NCI-H146 treated with DMSO at 0.1 percent for 48 hours (cell line): ENCODE data around the gene KRT6C.
"Not testable (repeated sequence)": the region's sequence is repeated elsewhere in the genome, so short reads cannot be mapped to it uniquely, and the experiment has no call there.

ENCODE experiments used
- DNase-seq: peaks from one replicate; lab custom pipeline; 2025; ENCODE audit not compliant: unreplicated experiment; lab: John Stamatoyannopoulos, UW

KRT6C gene

DNA sequence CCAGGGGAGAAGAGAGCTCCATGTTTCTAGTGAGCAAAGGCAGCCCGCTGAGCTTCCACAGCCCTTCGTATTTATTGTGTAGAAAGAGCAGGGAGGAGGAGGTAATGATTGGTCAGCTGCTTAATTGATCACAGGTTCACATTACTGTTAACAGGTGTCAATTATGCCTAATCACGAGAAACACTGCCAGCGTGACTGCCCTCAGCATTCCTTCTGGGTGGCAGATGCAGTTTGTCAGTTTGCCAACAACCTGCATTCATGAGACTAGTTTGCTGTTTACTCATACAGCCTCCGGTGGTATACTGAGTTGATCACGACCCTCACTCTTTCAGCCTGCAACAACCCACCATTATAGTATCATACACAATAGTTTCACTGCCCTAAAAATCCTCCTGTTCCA lies 27.0 kb upstream of the KRT6C start:
- DNase-seq = not testable (repeated sequence)

DNA sequence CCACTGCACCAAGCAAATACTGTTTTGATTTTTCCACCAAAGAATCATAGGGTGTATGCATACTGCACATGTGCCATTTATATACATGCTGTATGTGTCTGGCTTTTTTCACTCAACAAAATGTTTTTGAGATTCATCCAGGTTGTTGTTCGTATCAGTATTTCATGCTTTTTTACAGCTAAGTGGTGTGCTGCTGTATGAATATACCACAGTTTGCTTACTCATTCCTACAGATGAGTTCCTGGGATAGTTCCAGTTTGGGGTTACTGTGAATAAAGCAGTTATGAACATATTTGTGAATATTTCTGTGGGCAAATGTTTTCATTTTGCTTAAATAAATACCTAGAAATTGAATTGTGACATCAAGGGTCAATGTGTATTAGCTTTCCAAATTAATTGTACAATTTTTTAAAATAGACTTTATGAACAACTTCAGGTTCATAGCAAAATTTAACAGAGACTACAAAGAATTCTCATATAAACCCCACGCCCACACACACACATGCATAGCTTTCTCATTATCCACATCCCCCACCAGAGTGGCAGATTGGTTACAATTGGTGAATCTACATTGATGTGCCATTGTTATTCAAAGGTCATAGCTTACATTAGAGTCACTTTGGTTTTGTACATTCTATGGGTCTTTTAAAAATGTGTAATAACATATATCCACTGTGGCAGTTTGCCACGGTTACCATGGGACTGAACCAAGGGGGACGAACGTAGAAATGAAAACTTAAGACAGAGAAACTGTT lies 26.4 kb upstream of the KRT6C start:
- DNase-seq = no peak

DNA sequence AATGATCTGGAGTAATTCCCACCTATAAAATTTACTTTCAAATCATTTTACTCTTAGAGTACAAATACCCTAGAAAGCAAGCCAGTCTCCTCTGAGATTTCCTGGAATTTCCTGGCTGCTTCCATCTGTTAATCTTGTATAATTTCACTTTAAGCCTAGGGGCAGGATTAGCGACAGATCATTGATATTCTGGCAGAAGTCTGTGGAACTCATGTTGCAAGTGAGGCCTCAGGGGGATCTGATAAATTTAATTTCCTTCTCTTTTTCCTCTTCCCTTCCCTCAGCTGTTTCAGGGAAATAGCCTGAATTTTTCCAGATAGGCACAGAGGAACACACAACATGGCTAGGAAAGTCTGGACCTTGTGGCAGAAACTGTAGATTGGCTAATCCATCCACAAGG lies 25.3 kb upstream of the KRT6C start:
- no peak for DNase-seq

DNA sequence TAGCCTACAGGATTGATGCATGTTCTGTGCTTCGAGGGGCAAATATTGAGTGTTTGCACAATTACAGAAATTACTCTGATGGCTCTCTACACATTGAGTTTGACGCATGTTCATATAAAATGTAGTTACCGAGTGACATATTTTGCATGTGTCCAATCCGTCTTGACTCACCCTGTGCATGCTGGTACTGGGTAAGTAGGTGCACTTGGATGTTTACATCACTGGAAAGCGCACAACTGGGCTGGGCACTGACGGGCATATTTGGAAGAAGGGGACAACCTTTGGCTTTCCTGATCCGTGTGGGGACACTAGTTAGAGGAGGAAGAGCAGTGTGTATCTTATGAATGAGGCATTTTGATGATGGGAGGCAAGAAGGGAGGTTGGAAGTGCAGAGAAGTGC lies 24.4 kb upstream of the KRT6C start:
- DNase-seq = no peak

DNA sequence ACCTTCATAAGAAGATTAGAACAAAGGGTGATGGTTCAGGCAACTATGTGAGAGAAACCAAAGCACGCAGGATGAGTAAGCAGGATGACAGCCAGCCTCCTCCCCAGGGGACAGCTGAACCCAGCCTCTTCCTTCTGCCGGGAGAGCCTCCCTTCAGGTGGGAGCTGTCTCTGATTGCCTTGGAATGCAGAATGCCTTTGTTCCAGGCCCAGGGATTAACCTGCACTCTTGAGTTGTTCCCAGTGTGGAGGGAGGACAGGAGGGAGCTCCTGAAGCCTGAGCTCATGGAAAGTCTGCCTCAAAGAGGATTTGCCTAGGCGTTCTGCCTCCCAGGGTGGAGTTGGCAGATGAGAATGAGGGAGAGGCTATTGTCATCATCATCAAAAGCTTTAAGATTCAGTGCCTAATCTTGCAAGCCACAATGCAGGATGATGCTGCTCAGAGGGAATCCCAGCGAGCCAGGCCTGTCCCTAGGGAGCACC lies 23.0 kb upstream of the KRT6C start:
- DNase-seq = peak; percentile 40

DNA sequence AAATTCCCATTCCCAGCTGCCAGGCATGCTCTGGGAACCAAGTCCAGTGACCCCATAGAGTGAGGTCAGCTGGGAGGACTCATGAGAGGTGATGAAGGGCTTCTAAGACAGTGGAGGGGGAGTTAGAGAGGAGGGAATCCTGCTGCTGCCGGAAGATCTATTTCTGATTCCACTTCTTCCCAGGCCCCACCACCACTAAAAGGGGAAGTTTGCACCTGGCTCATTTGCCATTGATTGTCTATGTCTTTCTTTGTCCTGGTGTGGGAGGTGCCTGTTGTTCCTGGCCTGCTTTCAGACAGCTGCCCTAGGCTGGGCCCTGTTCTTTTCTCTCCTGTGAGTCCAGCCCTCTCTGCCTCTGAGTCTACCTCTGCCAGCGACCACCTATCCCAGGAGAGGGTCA lies 22.4 kb upstream of the KRT6C start:
- DNase-seq = peak; percentile 84

DNA sequence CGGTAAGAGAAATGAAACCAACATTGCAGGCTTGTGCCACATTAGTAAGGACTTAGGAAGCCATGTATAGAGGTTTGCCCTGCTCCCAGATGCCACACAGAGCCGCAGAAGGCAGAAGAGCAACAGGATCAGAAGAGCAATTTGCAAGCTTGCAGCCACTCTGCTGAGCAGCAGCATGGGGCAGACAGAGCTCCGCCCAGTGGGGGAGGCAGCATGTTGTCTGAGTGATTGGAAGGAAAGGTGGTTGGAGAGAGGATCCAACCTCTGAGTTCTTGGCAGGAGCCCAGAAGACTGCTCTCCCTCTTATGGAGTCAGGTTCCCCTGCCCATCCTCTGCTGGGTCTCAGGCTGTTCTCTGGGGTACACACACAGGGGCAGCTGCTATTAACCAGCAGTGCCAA lies 21.8 kb upstream of the KRT6C start:
- DNase-seq = peak; percentile 49

DNA sequence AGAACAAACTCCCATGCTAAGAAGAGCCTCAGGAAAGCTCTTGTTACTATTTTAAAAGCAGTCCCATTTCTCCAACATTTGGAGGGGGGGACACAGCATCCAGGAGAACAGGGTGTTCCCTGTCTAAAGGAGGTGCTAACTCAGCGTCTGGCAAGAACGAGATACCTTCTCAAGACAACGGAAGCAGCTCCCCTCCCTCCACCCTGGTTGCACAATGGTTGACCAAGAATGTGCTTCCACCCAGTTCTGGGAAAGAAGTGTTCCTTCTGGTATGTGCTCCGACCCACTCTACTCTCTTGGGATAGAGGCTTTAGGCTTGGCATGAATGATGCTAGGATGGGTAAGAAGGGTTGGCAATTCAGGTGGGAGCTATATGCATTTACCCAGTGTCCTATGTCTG lies 20.9 kb upstream of the KRT6C start:
- no peak for DNase-seq

DNA sequence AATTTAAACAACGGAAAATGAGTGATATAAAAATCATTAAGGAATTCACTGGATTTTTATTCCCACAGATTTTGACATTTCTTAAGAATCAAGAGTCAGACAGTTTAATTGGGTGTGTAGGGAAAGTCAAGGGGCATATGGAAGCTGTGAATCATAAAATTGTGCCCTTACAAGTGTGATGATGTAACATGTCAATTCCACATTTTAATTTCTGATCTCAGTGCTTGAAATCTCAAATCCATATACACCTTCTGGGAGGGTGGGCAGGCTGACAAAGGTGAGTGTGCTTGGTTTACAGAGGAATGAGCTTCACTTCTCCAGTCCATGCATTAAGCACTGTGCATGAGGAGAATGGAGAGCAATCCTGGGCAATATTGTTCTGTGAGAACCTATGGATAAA lies 20.5 kb upstream of the KRT6C start:
- no peak for DNase-seq

DNA sequence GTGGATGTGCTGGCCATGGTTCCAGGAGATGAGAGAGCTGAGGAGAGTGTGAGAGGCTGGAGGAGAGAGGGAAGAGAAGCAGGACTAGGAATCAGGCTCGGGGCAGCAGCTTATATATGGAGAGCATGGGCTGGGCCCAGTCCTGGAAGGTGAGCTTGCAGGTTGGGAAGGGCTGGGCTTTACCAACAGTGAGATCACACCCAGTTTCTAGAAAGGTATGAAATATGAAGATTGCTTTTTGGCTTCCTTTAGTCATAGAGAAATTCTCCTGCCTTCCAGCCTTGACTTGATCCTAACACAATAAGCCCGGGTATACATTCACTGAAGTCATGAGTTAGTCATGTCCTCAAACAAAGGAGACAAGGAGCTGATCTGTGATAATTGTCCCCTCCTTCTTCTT lies 19.6 kb upstream of the KRT6C start, which contains the start of gene KRT6A:
TSS of gene KRT6A (minus strand) at position 86 of the 400 bp plus-strand sequence. CDS start at position 17, 69 bp downstream.
- no peak for DNase-seq

DNA sequence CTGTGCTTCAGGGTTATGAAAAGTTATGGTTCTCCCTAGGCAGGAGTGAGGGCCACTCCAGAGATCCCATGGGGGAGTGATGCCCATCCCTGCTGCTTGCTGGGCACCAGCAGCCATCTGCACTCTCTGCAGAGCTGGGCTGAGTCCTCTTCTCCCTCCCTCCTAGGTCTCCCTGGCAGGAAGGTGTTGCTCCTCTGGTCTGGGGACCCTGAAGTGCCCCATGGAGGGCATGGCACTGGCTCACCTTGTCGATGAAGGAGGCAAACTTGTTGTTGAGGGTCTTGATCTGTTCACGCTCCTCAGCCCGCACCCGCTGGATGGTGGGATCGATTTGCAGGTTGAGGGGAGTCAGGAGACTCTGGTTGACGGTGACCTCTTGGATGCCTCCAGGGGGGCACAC lies 18.8 kb upstream of the KRT6C start:
- not testable (repeated sequence) for DNase-seq

DNA sequence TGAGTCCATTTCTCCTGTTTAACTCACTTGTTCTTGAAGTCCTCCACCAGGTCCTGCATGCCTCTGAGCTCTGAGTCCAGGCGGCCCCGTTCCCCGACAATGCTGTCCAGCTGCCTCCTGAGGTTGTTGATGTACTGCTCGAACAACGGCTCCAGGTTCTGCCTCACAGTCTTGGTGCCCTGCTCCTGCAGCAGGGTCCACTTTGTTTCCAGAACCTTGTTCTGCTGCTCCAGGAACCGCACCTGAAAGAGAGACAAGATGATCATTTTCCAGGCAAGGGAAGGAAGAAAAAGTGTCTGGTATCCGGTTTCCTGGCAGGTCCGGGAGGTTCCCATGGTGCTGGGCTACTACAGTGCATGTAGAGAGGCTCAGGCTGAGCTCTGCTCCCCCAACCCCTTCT lies 17.9 kb upstream of the KRT6C start:
- not testable (repeated sequence) for DNase-seq

DNA sequence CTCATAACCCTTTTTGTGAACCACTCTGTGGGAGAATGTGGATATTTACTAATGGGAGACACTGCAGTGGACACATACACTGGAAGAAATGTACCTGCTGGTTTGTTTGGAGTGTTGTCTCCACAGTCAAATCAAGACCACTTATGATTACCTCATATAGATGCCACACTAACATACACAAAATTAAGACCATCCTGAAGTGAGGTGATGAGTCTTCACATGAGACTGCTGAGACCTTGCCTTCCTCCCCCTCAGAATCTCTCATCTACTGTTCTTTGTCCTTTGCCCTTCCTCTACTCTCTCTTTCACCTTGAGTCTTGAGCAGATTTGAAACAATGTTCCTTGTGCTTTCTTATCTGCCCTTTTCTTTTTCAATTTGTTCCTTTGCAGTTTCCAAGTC lies 15.1 kb upstream of the KRT6C start:
- DNase-seq = no peak

DNA sequence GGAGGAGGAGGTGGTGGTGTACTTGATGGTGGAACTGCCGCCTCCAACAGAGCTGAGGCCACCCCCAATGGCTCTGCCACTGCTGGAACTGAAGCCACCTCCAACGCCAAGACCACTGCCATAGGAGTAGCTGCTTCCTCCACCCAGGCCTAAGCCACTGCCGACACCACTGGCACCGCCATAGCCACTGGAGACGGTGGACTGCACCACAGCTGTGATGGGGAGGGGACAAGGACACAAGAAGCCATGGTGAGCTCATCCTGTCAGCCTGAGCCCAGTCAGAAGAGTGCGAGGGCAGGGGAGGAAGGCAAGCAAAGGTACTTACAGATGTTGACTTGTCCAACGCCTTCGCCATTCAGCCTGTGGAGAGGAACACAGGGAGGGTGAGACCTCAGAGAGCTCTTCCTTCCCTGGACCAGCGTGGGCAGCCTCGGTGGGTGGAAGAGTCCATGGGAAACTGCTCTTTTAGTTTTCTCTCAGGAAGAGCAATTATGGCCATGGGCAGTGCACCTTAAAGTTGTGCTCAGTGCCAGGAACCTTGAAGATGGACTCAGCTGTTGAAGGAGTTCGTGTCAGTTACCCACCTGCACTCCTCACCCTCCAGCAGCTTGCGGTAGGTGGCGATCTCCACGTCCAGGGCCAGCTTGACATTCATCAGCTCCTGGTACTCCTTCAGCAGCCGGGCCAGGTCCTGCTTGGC lies 14.3 kb upstream of the KRT6C start:
- not testable (repeated sequence) for DNase-seq

DNA sequence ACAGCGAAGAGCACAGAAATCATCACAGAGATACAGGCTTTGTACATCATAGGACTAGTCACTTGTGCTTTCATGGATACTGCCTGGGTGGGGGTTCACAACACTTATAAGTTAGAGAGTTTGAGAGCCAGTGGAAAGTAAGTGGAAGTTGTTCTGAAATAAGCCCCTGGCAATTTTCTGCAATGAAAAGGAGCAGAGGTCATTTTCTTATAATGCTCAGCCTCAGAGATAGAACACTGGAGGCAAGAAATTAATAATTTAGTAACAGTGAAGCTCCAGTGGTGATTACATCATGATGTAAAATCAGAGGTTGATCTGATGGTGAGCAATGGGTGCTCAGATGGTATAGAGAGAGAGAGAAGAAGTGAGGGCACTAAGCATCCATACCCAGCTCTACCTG lies 13.6 kb upstream of the KRT6C start:
- DNase-seq = no peak

DNA sequence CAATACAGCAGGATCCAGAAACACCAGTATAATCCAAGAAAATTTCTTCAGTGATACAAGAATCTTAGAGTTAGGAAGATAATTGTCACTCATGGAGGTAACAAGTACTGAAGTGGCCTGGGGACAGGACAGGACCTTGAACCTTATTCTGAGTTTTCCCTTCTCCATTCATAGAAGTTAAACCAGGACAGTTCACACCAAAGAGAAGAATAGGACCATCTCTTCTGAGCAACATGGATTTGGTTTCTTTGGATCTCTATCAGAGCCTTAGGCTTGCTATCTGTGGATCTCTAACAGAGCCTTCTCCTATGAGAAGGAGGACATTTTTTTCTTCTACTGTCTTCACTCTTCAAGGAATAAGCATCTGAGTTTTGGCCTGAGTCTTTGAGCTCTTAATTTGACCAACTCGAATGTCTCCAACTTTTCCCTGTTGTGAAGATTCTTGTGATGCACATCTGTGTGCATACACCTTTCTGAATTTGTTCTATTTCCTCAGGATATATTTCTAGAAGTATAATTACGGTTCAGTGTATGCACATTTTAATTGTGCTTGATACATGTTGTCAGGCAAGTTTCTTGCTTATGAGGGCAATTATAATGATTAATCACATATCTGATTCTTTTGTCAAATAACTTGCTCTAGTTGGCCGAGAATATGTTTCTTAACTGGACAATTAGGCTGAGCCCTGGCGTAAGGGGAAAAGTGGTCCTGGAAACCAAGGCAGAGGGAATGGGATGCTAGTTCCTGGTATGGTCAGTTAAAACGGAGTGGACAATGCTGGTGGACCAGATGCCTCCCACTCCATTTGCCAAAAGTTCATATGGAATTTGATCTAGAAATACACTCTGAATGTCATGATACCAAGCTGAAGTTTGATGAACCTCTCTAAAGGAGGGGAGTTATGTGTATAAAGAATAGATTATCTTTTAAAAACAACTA lies 12.8 kb upstream of the KRT6C start:
- no peak for DNase-seq

DNA sequence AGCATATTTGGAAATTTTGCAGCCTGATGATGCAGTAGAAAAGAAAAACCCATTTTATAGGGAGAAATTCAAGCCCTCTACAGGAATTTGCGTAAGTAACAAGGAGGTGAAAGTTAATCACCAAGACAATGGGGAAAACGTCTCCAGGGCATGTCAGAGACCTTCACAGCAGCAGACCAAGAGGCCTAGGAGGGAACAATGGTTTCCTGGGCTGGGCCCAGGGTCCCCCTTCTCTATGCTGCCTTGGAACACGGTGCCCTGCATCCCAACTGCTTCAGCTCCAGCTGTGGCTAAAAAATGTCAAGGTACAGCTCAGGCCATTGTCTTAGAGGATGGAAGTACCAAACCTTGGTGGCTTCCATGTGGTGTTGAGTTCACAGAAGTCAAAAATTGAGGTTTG lies 6.5 kb upstream of the KRT6C start:
- no peak for DNase-seq

DNA sequence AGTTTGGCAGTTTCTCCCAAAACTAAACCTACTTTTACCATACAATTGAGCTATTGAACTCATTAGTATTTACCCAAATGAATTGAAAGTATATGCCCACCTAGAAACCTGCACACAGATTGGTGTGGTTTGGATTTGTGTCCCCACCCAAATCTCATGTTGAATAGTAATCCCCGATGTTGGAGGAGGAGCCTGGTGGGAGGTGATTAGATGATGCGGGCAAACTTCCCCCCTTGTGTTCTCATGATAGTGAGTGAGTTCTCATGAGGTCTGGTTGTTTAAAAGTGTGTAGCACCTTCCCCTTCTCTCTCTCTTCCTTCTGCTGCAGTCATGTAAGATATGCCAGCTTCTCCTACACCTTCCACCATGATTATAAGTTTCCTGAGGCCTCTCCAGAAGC lies 4.0 kb upstream of the KRT6C start:
- DNase-seq = no peak

DNA sequence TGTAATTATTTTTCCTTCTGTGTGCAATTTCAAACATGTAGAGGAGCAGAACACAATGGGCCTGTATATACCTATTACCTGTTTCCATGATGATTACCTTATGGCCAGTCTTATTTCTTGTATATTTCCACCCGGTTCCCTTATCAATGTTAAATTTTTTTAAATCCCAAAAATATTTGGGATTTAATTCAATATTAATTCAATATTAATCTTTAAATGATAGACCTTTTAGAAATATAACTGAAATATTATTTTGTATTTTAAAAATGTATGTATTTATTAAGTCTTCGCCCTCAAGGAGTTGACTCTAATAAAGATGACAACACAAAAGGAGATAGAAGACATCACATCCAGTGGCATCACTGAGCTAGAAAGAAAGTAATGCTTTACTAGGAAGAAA lies 607 bp upstream of the KRT6C start:
- no peak for DNase-seq

DNA sequence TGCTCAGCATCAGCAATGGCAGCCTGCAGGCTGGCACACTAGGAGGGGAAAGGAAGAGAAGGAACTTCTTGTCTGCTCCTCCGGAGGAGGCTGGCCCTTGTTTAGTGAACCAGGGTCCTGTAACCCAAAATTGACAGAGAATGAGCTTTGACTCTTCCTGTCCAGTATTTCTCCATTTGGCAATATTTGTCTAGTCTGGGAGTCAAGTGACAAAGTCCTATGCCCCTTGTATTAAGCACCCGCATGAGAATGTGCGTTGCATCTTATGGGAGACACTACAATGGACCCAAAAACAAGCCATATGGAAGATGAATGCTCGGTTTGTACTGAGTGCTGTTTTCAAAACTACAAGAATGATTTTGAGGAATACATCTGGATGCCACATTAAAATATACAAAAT lies 3.8 kb downstream of the KRT6C start:
- no peak for DNase-seq

DNA sequence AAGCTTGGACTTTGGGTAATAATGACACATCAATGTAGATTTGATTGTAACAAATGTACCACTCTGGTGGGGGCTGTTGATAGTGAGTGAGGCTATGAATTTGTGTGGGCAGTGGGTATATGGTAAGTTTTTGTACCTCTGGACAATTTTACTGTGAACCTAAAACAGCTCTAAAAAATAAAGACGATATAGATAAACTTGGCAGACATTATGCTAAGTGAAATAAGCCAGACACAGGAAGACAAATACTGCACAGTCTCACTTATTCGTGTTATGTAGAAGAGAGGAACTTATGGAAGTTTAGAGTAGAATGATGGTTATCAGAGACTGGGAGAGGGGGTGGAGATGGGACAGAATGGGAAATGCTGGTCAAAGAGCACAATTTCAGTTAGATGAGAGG lies 8.7 kb downstream of the KRT6C start:
- no peak for DNase-seq
